Esophagus squamous epithelium (tissue), 5 donors: Measurements from ENCODE around the gene HLA-E. TPM values are rescaled to one million over a fixed set of nuclear protein-coding genes. Genes with fewer than 3 reads are reported as not detected.
A peak's percentile ranks its signal among the peaks of the same experiment; 100 is the strongest.

ENCODE experiments used
- DNase-seq: peaks from one replicate; lab custom pipeline; 2025; lab: John Stamatoyannopoulos, UW
- H3K27ac ChIP-seq, 4 donors: fragments of 200-600 bp; sonication (generic); one replicate each; pipeline ENCODE4 v1.5.1; 2016 to 2019; ENCODE audit warnings: mild to moderate bottlenecking in 1 of 4
- H3K27me3 ChIP-seq, 4 donors: fragments of 200-600 bp; sonication (generic); 1 replicate in 3 of 4; 2 replicates in 1 of 4; pipeline versions ENCODE4 v1.5.1 to v1.6.0; 2017 to 2021; ENCODE audit warnings: antibody characterized with exemption in 1 of 4
- H3K36me3 ChIP-seq, 3 donors: fragments of 200-600 bp; sonication (generic); one replicate each; pipeline ENCODE4 v1.5.1; 2016 to 2019
- H3K4me1 ChIP-seq, 3 donors: fragments of 200-600 bp; sonication (generic); one replicate each; pipeline ENCODE4 v1.5.1; 2017 to 2019
- H3K4me3 ChIP-seq, 4 donors: fragments of 200-600 bp; sonication (generic); 1 replicate in 3 of 4; 2 replicates in 1 of 4; pipeline ENCODE4 v1.5.1; 2016 to 2019; ENCODE audit warnings: mild to moderate bottlenecking in 2 of 4, moderate library complexity in 1 of 4
- H3K9me3 ChIP-seq, 3 donors: fragments of 200-600 bp; sonication (generic); one replicate each; pipeline ENCODE4 v1.5.1; 2016 to 2019
- POLR2A ChIP-seq, 4 donors: fragments of 450-650 bp; IDR thresholded peaks; one replicate each; pipeline ENCODE4 v1.6.1; 2017; ENCODE audit warnings: antibody characterized with exemption in 4 of 4, mild to moderate bottlenecking in 4 of 4, moderate library complexity in 3 of 4
- WGBS, 2 donors: methylation state at CpG; one replicate each; pipeline ENCODE4 v1.1.5; 2018; 5-methylcytosine and 5-hydroxymethylcytosine counted together
- intact Hi-C: fragments of 100-400 bp; cut with DNase I; formaldehyde crosslinking; loops from one replicate; pipeline ENCODE4 v1.15.0; 2022
- total RNA-seq, 4 donors: library from RNA; depleted of rRNA; stranded (reverse); fragments of >200 nt; gene quantifications; one replicate each; pipeline ENCODE4 v1.1.0, GENCODE V29; 2016
- TF ChIP-seq, protein P1 (sequence below), 6 experiments: fragments of 450-650 bp in 4 of 6; fragments of 200-600 bp in 2 of 6; sonication (generic) in 2 of 6; IDR thresholded peaks; one replicate each; pipeline ENCODE4 v1.5.1; 2016 to 2019; ENCODE audit warnings: antibody characterized with exemption in 6 of 6, mild to moderate bottlenecking in 4 of 6, moderate library complexity in 4 of 6
- donor health status: DM: yes; HTN: yes; CAD: no.

HLA-E gene
- total RNA-seq, 4 donors from 2014 or later, result 263 to 597 (median 356) TPM

- Histone ChIP-seq H3K4me3 (no peak overlapping the region), H3K36me3 (no peaks in the 10 kb centered on the region), H3K4me1 (peaks cover 0 to 10% (median 4%) of the 10 kb centered on the region in 3 donors), H3K27ac (no peak overlapping the region), H3K9me3 (no peaks in the 10 kb centered on the region), H3K27me3 (no peaks in the 10 kb centered on the region)
- DNase-seq, result no peak
- TF ChIP-seq, protein P1, sequence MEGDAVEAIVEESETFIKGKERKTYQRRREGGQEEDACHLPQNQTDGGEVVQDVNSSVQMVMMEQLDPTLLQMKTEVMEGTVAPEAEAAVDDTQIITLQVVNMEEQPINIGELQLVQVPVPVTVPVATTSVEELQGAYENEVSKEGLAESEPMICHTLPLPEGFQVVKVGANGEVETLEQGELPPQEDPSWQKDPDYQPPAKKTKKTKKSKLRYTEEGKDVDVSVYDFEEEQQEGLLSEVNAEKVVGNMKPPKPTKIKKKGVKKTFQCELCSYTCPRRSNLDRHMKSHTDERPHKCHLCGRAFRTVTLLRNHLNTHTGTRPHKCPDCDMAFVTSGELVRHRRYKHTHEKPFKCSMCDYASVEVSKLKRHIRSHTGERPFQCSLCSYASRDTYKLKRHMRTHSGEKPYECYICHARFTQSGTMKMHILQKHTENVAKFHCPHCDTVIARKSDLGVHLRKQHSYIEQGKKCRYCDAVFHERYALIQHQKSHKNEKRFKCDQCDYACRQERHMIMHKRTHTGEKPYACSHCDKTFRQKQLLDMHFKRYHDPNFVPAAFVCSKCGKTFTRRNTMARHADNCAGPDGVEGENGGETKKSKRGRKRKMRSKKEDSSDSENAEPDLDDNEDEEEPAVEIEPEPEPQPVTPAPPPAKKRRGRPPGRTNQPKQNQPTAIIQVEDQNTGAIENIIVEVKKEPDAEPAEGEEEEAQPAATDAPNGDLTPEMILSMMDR (IDR thresholded peaks at IDR 0.05), result no peak
- no peak for TF ChIP-seq POLR2A (IDR thresholded peaks at IDR 0.05)
- WGBS, 2 donors, result 58 to 66% methylated on average over 11 to 13 of the region's 15 CpGs
- intact Hi-C loops, result loop anchor here (5.0 kb wide), 1 partner anchor 46 kb away; the partner anchor contains the start of gene HLA-E
Measured at GRCh38 chr6:30533460-30534294, 44.4 kb downstream of the HLA-E start.

DNA sequence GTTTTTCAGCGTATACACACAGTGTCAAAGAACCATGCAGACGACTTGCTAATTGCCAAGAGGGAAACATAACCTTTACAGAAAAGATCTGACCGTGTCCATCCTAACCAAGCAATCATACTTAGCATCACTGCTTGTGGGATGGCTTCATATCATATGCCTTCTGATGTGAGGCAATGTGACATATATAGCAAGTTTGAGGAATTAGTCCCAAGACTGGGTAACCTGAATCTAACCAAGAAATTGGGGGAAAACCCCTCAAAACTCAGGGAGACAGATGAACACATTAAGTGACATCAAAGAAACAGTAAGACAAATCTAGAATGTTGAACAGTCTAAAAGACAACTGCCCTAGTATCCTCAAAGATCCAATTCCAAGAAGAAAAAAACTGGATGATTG is 48.6 kb downstream of the HLA-E start:
- Histone ChIP-seq H3K4me1 (peaks cover 0 to 16% (median 5%) of the 10 kb centered on the region in 3 donors), H3K36me3 (no peaks in the 10 kb centered on the region), H3K4me3 (no peak overlapping the region), H3K9me3 (no peaks in the 10 kb centered on the region), H3K27me3 (no peaks in the 10 kb centered on the region), H3K27ac (no peak overlapping the region)
- 82 to 86% methylated on average over 3 of the region's 3 CpGs for WGBS, 2 donors
- TF ChIP-seq, protein P1 (IDR thresholded peaks at IDR 0.05), result no peak
- TF ChIP-seq POLR2A (IDR thresholded peaks at IDR 0.05), result no peak
- no peak for DNase-seq
- intact Hi-C loops, result no loop called here

GRCh38 chr6:30541515-30542403 is 52.5 kb downstream of the HLA-E start:
- DNase-seq, result no peak
- no peaks in the 10 kb centered on the region for H3K9me3 ChIP-seq
- H3K27me3 ChIP-seq, result no peaks in the 10 kb centered on the region
- peak overlapping the region in 3 of 4 donors; percentile 33 to 50 (median 34) for H3K4me3 ChIP-seq
- intact Hi-C loops, result loop anchor here (10.0 kb wide), 1 partner anchor 53 kb away; no protein-coding TSS in a partner anchor
- H3K36me3 ChIP-seq, result peaks cover 0 to 15% (median 0%) of the 10 kb centered on the region in 3 donors
- TF ChIP-seq, protein P1 (IDR thresholded peaks at IDR 0.05), result peak; percentile 93 to 98 (median 97)
- no peak for TF ChIP-seq POLR2A (IDR thresholded peaks at IDR 0.05)
- H3K4me1 ChIP-seq, result peaks cover 3 to 23% (median 5%) of the 10 kb centered on the region in 3 donors
- peak overlapping the region in 2 of 4 donors; percentile 45 to 53 for H3K27ac ChIP-seq
- 10 to 11% methylated on average over 23 of the region's 23 CpGs for WGBS, 2 donors

DNA sequence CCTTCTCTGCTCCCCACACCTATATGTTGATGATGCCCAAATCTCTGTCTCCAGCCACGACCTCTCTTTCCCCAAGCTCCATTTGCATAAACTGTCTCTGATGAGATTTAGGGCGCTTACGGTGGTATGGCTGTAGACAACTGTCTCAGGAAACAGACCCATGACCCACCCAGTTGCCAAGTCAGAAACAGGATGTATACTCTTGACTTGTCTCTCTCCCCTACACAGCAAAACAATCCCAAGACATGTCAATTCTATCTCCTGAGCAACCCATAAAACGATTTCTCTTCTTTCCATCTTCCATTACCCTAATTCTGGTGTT is 53.1 kb downstream of the HLA-E start:
- H3K36me3 ChIP-seq, result peaks cover 0 to 21% (median 0%) of the 10 kb centered on the region in 3 donors
- no peaks in the 10 kb centered on the region for H3K9me3 ChIP-seq
- intact Hi-C loops, result loop anchor here (10.0 kb wide), 1 partner anchor 52 kb away; no protein-coding TSS in a partner anchor
- H3K4me1 ChIP-seq, result peaks cover 3 to 23% (median 5%) of the 10 kb centered on the region in 3 donors
- H3K27me3 ChIP-seq, result no peaks in the 10 kb centered on the region
- TF ChIP-seq, protein P1 (IDR thresholded peaks at IDR 0.05), result no peak
- TF ChIP-seq POLR2A (IDR thresholded peaks at IDR 0.05), result no peak
- DNase-seq, result no peak
- 17 to 48% methylated on average over 4 of the region's 4 CpGs for WGBS, 2 donors
- peak overlapping the region; percentile 9 to 47 (median 40) for H3K27ac ChIP-seq
- H3K4me3 ChIP-seq, result peak overlapping the region in 2 of 4 donors; percentile 33 to 50
